DOHH2 (cell line): ENCODE results near the gene IGSF9B.

ENCODE experiments used
- H3F3A ChIP-seq: fragments of 200-600 bp; sonication (generic), shearing (Covaris generic); 2 replicates; pipeline ENCODE4 v1.6.0; 2016; ENCODE audit warnings: antibody characterized with exemption, mild to moderate bottlenecking; ENCODE audit not compliant: control insufficient read depth, insufficient read depth
- H3K27ac ChIP-seq: fragments of 200-600 bp; sonication (generic); 2 replicates; pipeline ENCODE4 v1.5.1; 2014; ENCODE audit warnings: low read depth, mild to moderate bottlenecking, low read length, moderate library complexity
- H3K27me3 ChIP-seq: fragments of 200-600 bp; sonication (generic); 2 replicates; pipeline ENCODE4 v1.6.1; 2014; ENCODE audit warnings: mild to moderate bottlenecking, low read length, mixed read lengths; ENCODE audit not compliant: control insufficient read depth
- H3K36me3 ChIP-seq: fragments of 200-600 bp; sonication (generic); 2 replicates; pipeline ENCODE4 v1.6.1; 2014; ENCODE audit warnings: mild to moderate bottlenecking, low read length, moderate library complexity, mixed read lengths; ENCODE audit not compliant: control insufficient read depth
- H3K4me1 ChIP-seq: fragments of 200-600 bp; sonication (generic); 2 replicates; pipeline ENCODE4 v1.6.1; 2014; ENCODE audit warnings: mild to moderate bottlenecking, low read length, mixed read lengths; ENCODE audit not compliant: control insufficient read depth
- H3K4me2 ChIP-seq: fragments of 200-600 bp; sonication (generic); 2 replicates; pipeline ENCODE4 v1.6.0; 2014; ENCODE audit warnings: mild to moderate bottlenecking, low read length, moderate library complexity
- H3K4me3 ChIP-seq: fragments of 200-600 bp; sonication (generic); 2 replicates; pipeline ENCODE4 v1.5.1; 2014; ENCODE audit warnings: mild to moderate bottlenecking, low read length, mixed read lengths
- H3K79me2 ChIP-seq: fragments of 200-600 bp; sonication (generic); 2 replicates; pipeline ENCODE4 v1.6.1; 2014; ENCODE audit warnings: mild to moderate bottlenecking, low read length, mixed read lengths; ENCODE audit not compliant: control insufficient read depth
- H3K9me2 ChIP-seq: fragments of 200-600 bp; sonication (generic); replicated peaks from 2 replicates; pipeline ENCODE4 v1.6.1; 2014; ENCODE audit warnings: mild to moderate bottlenecking, low read length, mixed read lengths; ENCODE audit not compliant: control insufficient read depth
- H3K9me3 ChIP-seq: fragments of 200-600 bp; sonication (generic); 2 replicates; pipeline ENCODE4 v1.6.1; 2014; ENCODE audit warnings: antibody characterized with exemption, low read length, mixed read lengths; ENCODE audit not compliant: control insufficient read depth, insufficient read depth
- H4K20me1 ChIP-seq: fragments of 200-600 bp; sonication (generic); 2 replicates; pipeline ENCODE4 v1.6.0; 2014; ENCODE audit warnings: low read depth, mild to moderate bottlenecking, antibody characterized with exemption, low read length, moderate library complexity; ENCODE audit not compliant: control insufficient read depth, insufficient read depth
- CTCF ChIP-seq: fragments of 200-600 bp; sonication (generic); IDR thresholded peaks from one replicate; pipeline ENCODE4 v1.5.1; 2014; ENCODE audit warnings: antibody characterized with exemption, mild to moderate bottlenecking, low read depth, low read length; ENCODE audit not compliant: poor library complexity, severe bottlenecking
- EZH2phosphoT487 ChIP-seq: fragments of 200-600 bp; sonication (generic); IDR thresholded peaks from 2 replicates; pipeline ENCODE4 v1.6.1; 2017; ENCODE audit warnings: borderline replicate concordance, mild to moderate bottlenecking, antibody characterized with exemption, low read length, moderate library complexity, mixed read lengths

IGSF9B gene

GRCh38 chr11:133872160-133872559, 84.6 kb downstream of the IGSF9B start:
- TF ChIP-seq CTCF (no peak), EZH2phosphoT487 (no peak)
- Histone ChIP-seq H3K36me3 (no peaks in the 10 kb centered on the region), H3K4me3 (no peak overlapping the region), H3K27ac (no peak overlapping the region), H3K4me1 (no peaks in the 10 kb centered on the region), H4K20me1 (no peaks in the 10 kb centered on the region), H3K9me2 (no peaks in the 10 kb centered on the region), H3K9me3 (no peaks in the 10 kb centered on the region; the same call in 1 of the 2 replicates), H3F3A (no peaks in the 10 kb centered on the region), H3K79me2 (no peaks in the 10 kb centered on the region), H3K27me3 (no peaks in the 10 kb centered on the region), H3K4me2 (no peak overlapping the region)

- Histone ChIP-seq H3K9me3 (no peaks in the 10 kb centered on the region), H3F3A (no peaks in the 10 kb centered on the region), H3K27ac (no peak overlapping the region), H4K20me1 (no peaks in the 10 kb centered on the region), H3K4me1 (no peaks in the 10 kb centered on the region), H3K9me2 (no peaks in the 10 kb centered on the region), H3K79me2 (no peaks in the 10 kb centered on the region), H3K4me2 (no peak overlapping the region), H3K4me3 (no peak overlapping the region), H3K27me3 (no peaks in the 10 kb centered on the region), H3K36me3 (no peaks in the 10 kb centered on the region)
- TF ChIP-seq CTCF: no peak
- TF ChIP-seq EZH2phosphoT487: no peak
Measured at GRCh38 chr11:133867456-133867855, 89.3 kb downstream of the IGSF9B start.

- TF ChIP-seq CTCF: no peak
- no peak for TF ChIP-seq EZH2phosphoT487
Measured at GRCh38 chr11:133865466-133865865, 91.3 kb downstream of the IGSF9B start.

GRCh38 chr11:133864756-133865155, 92.0 kb downstream of the IGSF9B start:
- Histone ChIP-seq H3K4me2 (no peak overlapping the region), H3K4me3 (no peak overlapping the region), H3K9me3 (no peaks in the 10 kb centered on the region), H3K27ac (no peak overlapping the region), H3F3A (no peaks in the 10 kb centered on the region), H3K36me3 (no peaks in the 10 kb centered on the region), H3K27me3 (no peaks in the 10 kb centered on the region), H3K9me2 (no peaks in the 10 kb centered on the region), H3K4me1 (no peaks in the 10 kb centered on the region), H3K79me2 (no peaks in the 10 kb centered on the region), H4K20me1 (no peaks in the 10 kb centered on the region)
- TF ChIP-seq CTCF (no peak), EZH2phosphoT487 (no peak)

More at GRCh38 chr11:133865466-133865865, 91.3 kb downstream of the IGSF9B start:
- Histone ChIP-seq H3K9me3 (no peaks in the 10 kb centered on the region), H3K27me3 (no peaks in the 10 kb centered on the region), H3K4me1 (no peaks in the 10 kb centered on the region), H3F3A (no peaks in the 10 kb centered on the region), H3K36me3 (no peaks in the 10 kb centered on the region), H3K79me2 (no peaks in the 10 kb centered on the region), H3K27ac (no peak overlapping the region), H3K4me3 (no peak overlapping the region), H3K9me2 (no peaks in the 10 kb centered on the region), H3K4me2 (no peak overlapping the region), H4K20me1 (no peaks in the 10 kb centered on the region)
